ENCODE measurements around the gene MAP3K4. TPM values are rescaled to one million over a fixed set of nuclear protein-coding genes. Genes with fewer than 3 reads are reported as not detected.

Gene MAP3K4
- total RNA-seq, 1 experiment from 2014 or later, result 69.8 TPM

GRCh38 chr6:161135695-161136591 is 144.4 kb downstream of the MAP3K4 start (continued):
- TF ChIP-seq ATF6 (CRISPR knock-in tag; IDR thresholded peaks at IDR 0.05) (no peak), ZNF317 (CRISPR knock-in tag; IDR thresholded peaks at IDR 0.05; ENCODE audit: borderline replicate concordance, low read depth) (no peak), ERG (CRISPR knock-in tag; IDR thresholded peaks at IDR 0.05) (no peak), OVOL2 (CRISPR knock-in tag; IDR thresholded peaks at IDR 0.05; ENCODE audit: borderline replicate concordance) (no peak), ETV6 (CRISPR knock-in tag; IDR thresholded peaks at IDR 0.05) (no peak), SMAD3 (CRISPR knock-in tag; IDR thresholded peaks at IDR 0.05; ENCODE audit: borderline replicate concordance) (no peak), JAZF1 (CRISPR knock-in tag; IDR thresholded peaks at IDR 0.05) (no peak)

- DNase-seq (ENCODE audit: low spot score) (no peak), ATAC-seq (no peak)
- Mint-ChIP-seq H3K36me3 (peaks cover 28% of the 10 kb centered on the region), H3K9me3 (no peaks in the 10 kb centered on the region), H3K27ac (peak overlapping the region; percentile 23; the same call in 1 of the 2 replicates), H3K4me1 (peaks cover 12% of the 10 kb centered on the region), H3K27me3 (ENCODE audit: low read depth) (no peaks in the 10 kb centered on the region), H3K4me3 (no peak overlapping the region)
- ChIA-PET CTCF (interaction anchor here (1.2 to 1.3 kb wide), 2 partner anchors 35 to 234 kb away, joined by 3 to 7 read pairs; no protein-coding TSS in a partner anchor), POLR2A (no interaction called here)
- TF ChIP-seq ARID4B (CRISPR knock-in tag; IDR thresholded peaks at IDR 0.05; ENCODE audit: borderline replicate concordance), result no peak
- no peak for TF ChIP-seq OVOL2 (CRISPR knock-in tag; IDR thresholded peaks at IDR 0.05; ENCODE audit: borderline replicate concordance)
- TF ChIP-seq ZBTB43 (CRISPR knock-in tag; IDR thresholded peaks at IDR 0.05), result no peak
- TF ChIP-seq ZNF232 (CRISPR knock-in tag; IDR thresholded peaks at IDR 0.05), result no peak
- TF ChIP-seq NR1H2 (CRISPR knock-in tag; IDR thresholded peaks at IDR 0.05), result no peak
- no peak for TF ChIP-seq USF1 (CRISPR knock-in tag; IDR thresholded peaks at IDR 0.05)
- TF ChIP-seq TEAD1 (CRISPR knock-in tag; IDR thresholded peaks at IDR 0.05), result no peak
- no peak for TF ChIP-seq USF2 (CRISPR knock-in tag; IDR thresholded peaks at IDR 0.05)
- no peak for TF ChIP-seq ZNF416 (CRISPR knock-in tag; IDR thresholded peaks at IDR 0.05)
- no peak for TF ChIP-seq CDX4 (CRISPR knock-in tag; IDR thresholded peaks at IDR 0.05; ENCODE audit: borderline replicate concordance)
- TF ChIP-seq ZNF263 (CRISPR knock-in tag; IDR thresholded peaks at IDR 0.05; ENCODE audit: low read depth), result no peak
- no peak for TF ChIP-seq ZNF532 (CRISPR knock-in tag; IDR thresholded peaks at IDR 0.05; ENCODE audit: borderline replicate concordance)
- TF ChIP-seq SMAD4 (CRISPR knock-in tag; IDR thresholded peaks at IDR 0.05), result no peak
These were observed 145.1 kb downstream of the MAP3K4 start for GRCh38 chr6:161136655-161137054.

Data from WTC11 (cell line).